Smooth muscle cell (in vitro differentiated cells): ENCODE measurements around the gene PARL. TPM values are rescaled to one million over a fixed set of nuclear protein-coding genes. Genes with fewer than 3 reads are reported as not detected.

Experiments used
- DNase-seq: peaks from one replicate; lab custom pipeline; 2025; ENCODE audit not compliant: unreplicated experiment; lab: John Stamatoyannopoulos, UW
- H2AFZ ChIP-seq: fragments of 200-600 bp; sonication (generic); 2 replicates; pipeline ENCODE4 v1.6.0; 2016; ENCODE audit warnings: antibody characterized with exemption, low read depth, mild to moderate bottlenecking
- H3F3A ChIP-seq: fragments of 200-600 bp; sonication (generic); 2 replicates; pipeline ENCODE4 v1.6.0; 2017; ENCODE audit warnings: antibody characterized with exemption, low read depth
- H3K27ac ChIP-seq: fragments of 200-600 bp; sonication (generic); 2 replicates; pipeline ENCODE4 v1.5.1; 2016; ENCODE audit warnings: low read depth, mild to moderate bottlenecking
- H3K27me3 ChIP-seq: fragments of 200-600 bp; sonication (generic); 2 replicates; pipeline ENCODE4 v1.6.1; 2016; ENCODE audit warnings: low read depth, mild to moderate bottlenecking
- H3K36me3 ChIP-seq: fragments of 200-600 bp; sonication (generic); 2 replicates; pipeline ENCODE4 v1.5.1; 2016; ENCODE audit warnings: low read depth
- H3K4me1 ChIP-seq: fragments of 200-600 bp; sonication (generic); 2 replicates; pipeline ENCODE4 v1.5.1; 2016; ENCODE audit warnings: low read depth
- H3K4me2 ChIP-seq: fragments of 200-600 bp; sonication (generic); 2 replicates; pipeline ENCODE4 v1.6.0; 2016; ENCODE audit warnings: mild to moderate bottlenecking
- H3K4me3 ChIP-seq: fragments of 200-600 bp; sonication (generic); 2 replicates; pipeline ENCODE4 v1.5.1; 2016; ENCODE audit warnings: mild to moderate bottlenecking
- H3K79me2 ChIP-seq: fragments of 200-600 bp; sonication (generic); 2 replicates; pipeline ENCODE4 v1.6.0; 2016; ENCODE audit warnings: low read depth, mild to moderate bottlenecking
- H3K9ac ChIP-seq: fragments of 200-600 bp; sonication (generic); 2 replicates; pipeline ENCODE4 v1.6.0; 2016; ENCODE audit warnings: low read depth
- H3K9me3 ChIP-seq: fragments of 200-600 bp; sonication (generic); replicated peaks from 2 replicates; pipeline ENCODE4 v1.5.1; 2016; ENCODE audit warnings: low read depth
- H4K20me1 ChIP-seq: fragments of 200-600 bp; sonication (generic); 2 replicates; pipeline ENCODE4 v1.6.0; 2016; ENCODE audit warnings: low read depth
- CTCF ChIP-seq: fragments of 200-600 bp; sonication (generic); IDR thresholded peaks from 2 replicates; pipeline ENCODE4 v1.5.1; 2017; ENCODE audit warnings: borderline replicate concordance, mild to moderate bottlenecking, antibody characterized with exemption; ENCODE audit not compliant: insufficient read depth, poor library complexity, severe bottlenecking
- WGBS: methylation state at CpG from one replicate; pipeline ENCODE4 v1.1.7; 2016; ENCODE audit warnings: low lambda C conversion rate; 5-methylcytosine and 5-hydroxymethylcytosine counted together
- polyA plus RNA-seq: library from polyadenylated mRNA; unstranded; fragments of >200 nt; fragmentation: Nextera tagmentation; extraction: Ambion mirVana; gene quantifications from 2 replicates; pipeline ENCODE4 v1.2.1, GENCODE V29; 2016
- total RNA-seq: library from RNA; depleted of rRNA; stranded (reverse); fragments of >200 nt; gene quantifications from 2 replicates; pipeline ENCODE4 v1.2.3, GENCODE V29; 2014

Gene PARL
- total RNA-seq (47.6 and 53.7 TPM in 2 replicates), polyA plus RNA-seq (79.3 and 79.6 TPM in 2 replicates)

- peak within 1 kb of the TSS; percentile 92 for H3K4me2 ChIP-seq
- peak within 1 kb of the TSS; percentile 85 for H2AFZ ChIP-seq
- TF ChIP-seq CTCF: peak; percentile 96
- peaks cover 31% of the 10 kb centered on the region for H4K20me1 ChIP-seq
- WGBS: 2% methylated on average over 50 of the region's 63 CpGs
- H3K27ac ChIP-seq: peak within 1 kb of the TSS; percentile 36
- peaks cover 15% of the 10 kb centered on the region for H3K4me1 ChIP-seq
- H3K4me3 ChIP-seq: peak within 1 kb of the TSS; percentile 82
- peak; percentile 85 for DNase-seq
- H3F3A ChIP-seq: no peaks in the 10 kb centered on the region
- no peaks in the 10 kb centered on the region for H3K36me3 ChIP-seq
- peaks cover 12% of the 10 kb centered on the region for H3K27me3 ChIP-seq
- H3K9me3 ChIP-seq: no peaks in the 10 kb centered on the region
- peak within 1 kb of the TSS; percentile 82 for H3K9ac ChIP-seq
- peaks cover 48% of the 10 kb centered on the region for H3K79me2 ChIP-seq
These were observed at the start of gene PARL for GRCh38 chr3:183884427-183885296. TSS of gene PARL (minus strand) at chr3:183884880. CDS start at chr3:183884846, 34 bp downstream.

- H3K27ac ChIP-seq: no peak overlapping the region
- no peaks in the 10 kb centered on the region for H3K9me3 ChIP-seq
- no peak for DNase-seq
- no peak overlapping the region for H3K9ac ChIP-seq
- no peaks in the 10 kb centered on the region for H3K79me2 ChIP-seq
- H3K36me3 ChIP-seq: no peaks in the 10 kb centered on the region
- no peaks in the 10 kb centered on the region for H3K27me3 ChIP-seq
- no peak overlapping the region for H3K4me2 ChIP-seq
- H3F3A ChIP-seq: no peaks in the 10 kb centered on the region
- WGBS: 97% methylated on average over 3 of the region's 3 CpGs
- no peak overlapping the region for H3K4me3 ChIP-seq
- TF ChIP-seq CTCF: no peak
- H4K20me1 ChIP-seq: no peaks in the 10 kb centered on the region
- H3K4me1 ChIP-seq: no peaks in the 10 kb centered on the region
- H2AFZ ChIP-seq: no peak overlapping the region
These were observed 48.5 kb upstream of the PARL start for GRCh38 chr3:183933160-183933559.

GRCh38 chr3:183931881-183932280, 47.2 kb upstream of the PARL start:
- H3K27ac ChIP-seq: no peak overlapping the region
- H3K9ac ChIP-seq: no peak overlapping the region
- 96% methylated on average over 2 of the region's 2 CpGs for WGBS
- H3K9me3 ChIP-seq: no peaks in the 10 kb centered on the region
- no peak overlapping the region for H3K4me3 ChIP-seq
- no peak for TF ChIP-seq CTCF
- H3K4me2 ChIP-seq: no peak overlapping the region
- no peaks in the 10 kb centered on the region for H4K20me1 ChIP-seq
- H3F3A ChIP-seq: no peaks in the 10 kb centered on the region
- H2AFZ ChIP-seq: no peak overlapping the region
- H3K4me1 ChIP-seq: no peaks in the 10 kb centered on the region
- no peak for DNase-seq
- H3K79me2 ChIP-seq: no peaks in the 10 kb centered on the region
- no peaks in the 10 kb centered on the region for H3K27me3 ChIP-seq
- H3K36me3 ChIP-seq: no peaks in the 10 kb centered on the region
